ENCODE results near the gene CYSLTR2.

The CYSLTR2 gene

GRCh38 chr13:48731001-48731658 lies 77.4 kb downstream of the CYSLTR2 start:
- Mint-ChIP-seq H3K9me3 (no peaks in the 10 kb centered on the region), H3K4me1 (ENCODE audit: low read depth) (peaks cover 2% of the 10 kb centered on the region), H3K27me3 (ENCODE audit: low read depth) (peaks cover 6% of the 10 kb centered on the region), H3K36me3 (ENCODE audit: low read depth) (no peaks in the 10 kb centered on the region), H3K27ac (no peak overlapping the region), H3K4me3 (no peak overlapping the region)

- Mint-ChIP-seq H3K4me3 (peak overlapping the region; percentile 73), H3K27ac (no peak overlapping the region), H3K9me3 (no peaks in the 10 kb centered on the region), H3K4me1 (ENCODE audit: low read depth) (peaks cover 2% of the 10 kb centered on the region), H3K36me3 (ENCODE audit: low read depth) (no peaks in the 10 kb centered on the region), H3K27me3 (ENCODE audit: low read depth) (peaks cover 6% of the 10 kb centered on the region)
Observed at GRCh38 chr13:48731957-48732569, 78.3 kb downstream of the CYSLTR2 start.

GRCh38 chr13:48733739-48734335 lies 80.1 kb downstream of the CYSLTR2 start:
- Mint-ChIP-seq H3K9me3 (no peaks in the 10 kb centered on the region), H3K4me1 (ENCODE audit: low read depth) (peaks cover 2% of the 10 kb centered on the region), H3K36me3 (ENCODE audit: low read depth) (no peaks in the 10 kb centered on the region), H3K27me3 (ENCODE audit: low read depth) (peaks cover 6% of the 10 kb centered on the region), H3K27ac (no peak overlapping the region), H3K4me3 (no peak overlapping the region)

- Mint-ChIP-seq H3K9me3 (no peaks in the 10 kb centered on the region), H3K27ac (no peak overlapping the region), H3K27me3 (ENCODE audit: low read depth) (peaks cover 5% of the 10 kb centered on the region), H3K4me3 (no peak overlapping the region), H3K4me1 (ENCODE audit: low read depth) (peaks cover 2% of the 10 kb centered on the region), H3K36me3 (ENCODE audit: low read depth) (no peaks in the 10 kb centered on the region)
Observed at GRCh38 chr13:48735571-48735970, 81.8 kb downstream of the CYSLTR2 start.

GRCh38 chr13:48737689-48738088 lies 84.0 kb downstream of the CYSLTR2 start:
- Mint-ChIP-seq H3K36me3 (ENCODE audit: low read depth) (no peaks in the 10 kb centered on the region), H3K9me3 (no peaks in the 10 kb centered on the region), H3K27me3 (ENCODE audit: low read depth) (no peaks in the 10 kb centered on the region), H3K4me1 (ENCODE audit: low read depth) (no peaks in the 10 kb centered on the region), H3K4me3 (no peak overlapping the region), H3K27ac (no peak overlapping the region)

- Mint-ChIP-seq H3K4me1 (ENCODE audit: low read depth) (no peaks in the 10 kb centered on the region), H3K36me3 (ENCODE audit: low read depth) (no peaks in the 10 kb centered on the region), H3K4me3 (no peak overlapping the region), H3K27me3 (ENCODE audit: low read depth) (no peaks in the 10 kb centered on the region), H3K9me3 (peaks cover under 1% of the 10 kb centered on the region), H3K27ac (no peak overlapping the region)
Observed at GRCh38 chr13:48738311-48738710, 84.6 kb downstream of the CYSLTR2 start.

- Mint-ChIP-seq H3K9me3 (peaks cover 6% of the 10 kb centered on the region), H3K4me1 (ENCODE audit: low read depth) (no peaks in the 10 kb centered on the region), H3K36me3 (ENCODE audit: low read depth) (no peaks in the 10 kb centered on the region), H3K27ac (no peak overlapping the region), H3K27me3 (ENCODE audit: low read depth) (no peaks in the 10 kb centered on the region), H3K4me3 (no peak overlapping the region)
Observed at GRCh38 chr13:48739386-48739964, 85.7 kb downstream of the CYSLTR2 start.

GRCh38 chr13:48741377-48741776 lies 87.6 kb downstream of the CYSLTR2 start:
- Mint-ChIP-seq H3K27ac (no peak overlapping the region), H3K4me3 (no peak overlapping the region), H3K36me3 (ENCODE audit: low read depth) (no peaks in the 10 kb centered on the region), H3K27me3 (ENCODE audit: low read depth) (no peaks in the 10 kb centered on the region), H3K4me1 (ENCODE audit: low read depth) (no peaks in the 10 kb centered on the region), H3K9me3 (peaks cover 6% of the 10 kb centered on the region)

- no peak overlapping the region for H3K4me3 Mint-ChIP-seq
- no peaks in the 10 kb centered on the region for H3K36me3 Mint-ChIP-seq (ENCODE audit: low read depth)
- peaks cover 6% of the 10 kb centered on the region for H3K9me3 Mint-ChIP-seq
- no peak overlapping the region for H3K27ac Mint-ChIP-seq
- H3K4me1 Mint-ChIP-seq (ENCODE audit: low read depth) = peaks cover 8% of the 10 kb centered on the region
- no peaks in the 10 kb centered on the region for H3K27me3 Mint-ChIP-seq (ENCODE audit: low read depth)
Observed at GRCh38 chr13:48746821-48747220, 93.1 kb downstream of the CYSLTR2 start.

- no peaks in the 10 kb centered on the region for H3K27me3 Mint-ChIP-seq (ENCODE audit: low read depth)
- H3K36me3 Mint-ChIP-seq (ENCODE audit: low read depth) = no peaks in the 10 kb centered on the region
- H3K4me1 Mint-ChIP-seq (ENCODE audit: low read depth) = peaks cover 8% of the 10 kb centered on the region
- H3K9me3 Mint-ChIP-seq = peaks cover 2% of the 10 kb centered on the region
- H3K27ac Mint-ChIP-seq = no peak overlapping the region
- no peak overlapping the region for H3K4me3 Mint-ChIP-seq
Observed at GRCh38 chr13:48748681-48749080, 95.0 kb downstream of the CYSLTR2 start.

GRCh38 chr13:48749144-48749543 lies 95.4 kb downstream of the CYSLTR2 start:
- Mint-ChIP-seq H3K9me3 (no peaks in the 10 kb centered on the region), H3K4me3 (no peak overlapping the region), H3K27ac (no peak overlapping the region)

GRCh38 chr13:48749699-48750473 lies 96.2 kb downstream of the CYSLTR2 start:
- Mint-ChIP-seq H3K27ac (peak overlapping the region; percentile 63), H3K36me3 (ENCODE audit: low read depth) (no peaks in the 10 kb centered on the region), H3K4me3 (no peak overlapping the region), H3K27me3 (ENCODE audit: low read depth) (no peaks in the 10 kb centered on the region), H3K4me1 (ENCODE audit: low read depth) (peaks cover 8% of the 10 kb centered on the region), H3K9me3 (peaks cover 1% of the 10 kb centered on the region)

More at GRCh38 chr13:48749144-48749543, 95.4 kb downstream of the CYSLTR2 start:
- Mint-ChIP-seq H3K36me3 (ENCODE audit: low read depth) (no peaks in the 10 kb centered on the region), H3K4me1 (ENCODE audit: low read depth) (peaks cover 8% of the 10 kb centered on the region), H3K27me3 (ENCODE audit: low read depth) (no peaks in the 10 kb centered on the region)

GRCh38 chr13:48750588-48751383 lies 97.1 kb downstream of the CYSLTR2 start:
- peaks cover 8% of the 10 kb centered on the region for H3K4me1 Mint-ChIP-seq (ENCODE audit: low read depth)
- H3K36me3 Mint-ChIP-seq (ENCODE audit: low read depth) = no peaks in the 10 kb centered on the region
- no peak overlapping the region for H3K27ac Mint-ChIP-seq
- H3K4me3 Mint-ChIP-seq = no peak overlapping the region
- peaks cover 7% of the 10 kb centered on the region for H3K9me3 Mint-ChIP-seq
- H3K27me3 Mint-ChIP-seq (ENCODE audit: low read depth) = peaks cover 3% of the 10 kb centered on the region

GRCh38 chr13:48760626-48761025 lies 106.9 kb downstream of the CYSLTR2 start:
- Mint-ChIP-seq H3K4me3 (no peak overlapping the region), H3K9me3 (peaks cover 22% of the 10 kb centered on the region), H3K27me3 (ENCODE audit: low read depth) (peaks cover 9% of the 10 kb centered on the region), H3K4me1 (ENCODE audit: low read depth) (no peaks in the 10 kb centered on the region), H3K36me3 (ENCODE audit: low read depth) (no peaks in the 10 kb centered on the region), H3K27ac (no peak overlapping the region)
